ENCODE results near the gene CNOT4. TPM values are rescaled to one million over a fixed set of nuclear protein-coding genes. Genes with fewer than 3 reads are reported as not detected.

CNOT4 gene
- total RNA-seq, 2 experiments from 2014 or later, result 24.0 to 29.8 TPM

- H3K27me3 Mint-ChIP-seq, result peaks cover 5% of the 10 kb centered on the region
Observed at GRCh38 chr7:135328053-135328452, 181.8 kb downstream of the CNOT4 start.

GRCh38 chr7:135327458-135327857 is 182.4 kb downstream of the CNOT4 start:
- Mint-ChIP-seq H3K27me3 (peaks cover 5% of the 10 kb centered on the region), H3K36me3 (ENCODE audit: low read depth) (no peaks in the 10 kb centered on the region), H3K4me1 (ENCODE audit: low read depth) (no peaks in the 10 kb centered on the region), H3K27ac (no peak overlapping the region), H3K9me3 (peaks cover 7% of the 10 kb centered on the region), H3K4me3 (no peak overlapping the region)
- DNase-seq, result no peak
- ChIA-PET CTCF (no interaction called here), POLR2A (no interaction called here)
- intact Hi-C loops (cut with DNase I, micrococcal nuclease), result no loop called here
- Histone ChIP-seq H3K4me1 (ENCODE audit: insufficient read depth, low read length) (no peaks in the 10 kb centered on the region), H3K9me3 (ENCODE audit: control insufficient read depth in 1 of 2, insufficient read depth in 1 of 2, low read length in 2 of 2) (peaks cover 10 to 15% of the 10 kb centered on the region in 2 experiments), H3K27me3 (ENCODE audit: control insufficient read depth in 1 of 2, insufficient read depth in 2 of 2, low read length in 2 of 2) (peaks cover 0 to 2% of the 10 kb centered on the region in 2 experiments), H3K4me3 (ENCODE audit: low read length) (no peak overlapping the region), H3K36me3 (ENCODE audit: insufficient read depth, low read length) (no peaks in the 10 kb centered on the region), H3K27ac (ENCODE audit: low read depth in 1 of 2, low read length in 2 of 2) (no peak overlapping the region)
- TF ChIP-seq CTCF (IDR thresholded peaks at IDR 0.05), result no peak
- ATAC-seq (ENCODE audit: poor library complexity), result no peak

More at GRCh38 chr7:135328053-135328452, 181.8 kb downstream of the CNOT4 start:
- no peaks in the 10 kb centered on the region for H3K4me1 ChIP-seq (ENCODE audit: insufficient read depth, low read length)
- no peak overlapping the region for H3K27ac ChIP-seq (ENCODE audit: low read depth in 1 of 2, low read length in 2 of 2)
- peaks cover 7% of the 10 kb centered on the region for H3K9me3 Mint-ChIP-seq
- no peaks in the 10 kb centered on the region for H3K36me3 ChIP-seq (ENCODE audit: insufficient read depth, low read length)
- no peaks in the 10 kb centered on the region for H3K4me1 Mint-ChIP-seq (ENCODE audit: low read depth)
- H3K4me3 Mint-ChIP-seq, result no peak overlapping the region
- H3K27me3 ChIP-seq (ENCODE audit: control insufficient read depth in 1 of 2, insufficient read depth in 2 of 2, low read length in 2 of 2), result peaks cover 0 to 2% of the 10 kb centered on the region in 2 experiments
- ChIA-PET CTCF (no interaction called here), POLR2A (no interaction called here)
- no peak for TF ChIP-seq CTCF (IDR thresholded peaks at IDR 0.05)
- H3K36me3 Mint-ChIP-seq (ENCODE audit: low read depth), result no peaks in the 10 kb centered on the region
- peaks cover 10 to 15% of the 10 kb centered on the region in 2 experiments for H3K9me3 ChIP-seq (ENCODE audit: control insufficient read depth in 1 of 2, insufficient read depth in 1 of 2, low read length in 2 of 2)
- DNase-seq (no peak), ATAC-seq (ENCODE audit: poor library complexity) (no peak)
- intact Hi-C loops (cut with DNase I, micrococcal nuclease), result no loop called here
- H3K27ac Mint-ChIP-seq, result no peak overlapping the region
- H3K4me3 ChIP-seq (ENCODE audit: low read length), result no peak overlapping the region

- peaks cover 5% of the 10 kb centered on the region for H3K27me3 Mint-ChIP-seq
- H3K36me3 ChIP-seq (ENCODE audit: insufficient read depth, low read length), result no peaks in the 10 kb centered on the region
- H3K4me1 Mint-ChIP-seq (ENCODE audit: low read depth), result no peaks in the 10 kb centered on the region
- H3K4me3 Mint-ChIP-seq, result no peak overlapping the region
- peaks cover 10 to 15% of the 10 kb centered on the region in 2 experiments for H3K9me3 ChIP-seq (ENCODE audit: control insufficient read depth in 1 of 2, insufficient read depth in 1 of 2, low read length in 2 of 2)
- DNase-seq (no peak), ATAC-seq (ENCODE audit: poor library complexity) (no peak)
- no peaks in the 10 kb centered on the region for H3K4me1 ChIP-seq (ENCODE audit: insufficient read depth, low read length)
- peaks cover 0 to 2% of the 10 kb centered on the region in 2 experiments for H3K27me3 ChIP-seq (ENCODE audit: control insufficient read depth in 1 of 2, insufficient read depth in 2 of 2, low read length in 2 of 2)
- no peak overlapping the region for H3K27ac Mint-ChIP-seq
- no peak overlapping the region for H3K27ac ChIP-seq (ENCODE audit: low read depth in 1 of 2, low read length in 2 of 2)
- intact Hi-C loops (cut with DNase I, micrococcal nuclease), result no loop called here
- POLR2A ChIA-PET, result no interaction called here
- peaks cover 7% of the 10 kb centered on the region for H3K9me3 Mint-ChIP-seq
- CTCF ChIA-PET, result no interaction called here
- no peaks in the 10 kb centered on the region for H3K36me3 Mint-ChIP-seq (ENCODE audit: low read depth)
- H3K4me3 ChIP-seq (ENCODE audit: low read length), result no peak overlapping the region
- no peak for TF ChIP-seq CTCF (IDR thresholded peaks at IDR 0.05)
Observed at GRCh38 chr7:135326636-135327280, 183.1 kb downstream of the CNOT4 start.

Data from CD4-positive, alpha-beta T cell (primary cell).